HEK293T (cell line): ENCODE results near the gene ARHGAP32.

Experiments
- FOXK2 ChIP-seq: fragments of 450-650 bp; IDR thresholded peaks from 2 replicates; pipeline ENCODE4 v1.6.1; 2016; ENCODE audit warnings: mild to moderate bottlenecking
- TARDBP ChIP-seq: fragments of 450-650 bp; IDR thresholded peaks from 2 replicates; pipeline ENCODE4 v1.6.1; 2016

DNA sequence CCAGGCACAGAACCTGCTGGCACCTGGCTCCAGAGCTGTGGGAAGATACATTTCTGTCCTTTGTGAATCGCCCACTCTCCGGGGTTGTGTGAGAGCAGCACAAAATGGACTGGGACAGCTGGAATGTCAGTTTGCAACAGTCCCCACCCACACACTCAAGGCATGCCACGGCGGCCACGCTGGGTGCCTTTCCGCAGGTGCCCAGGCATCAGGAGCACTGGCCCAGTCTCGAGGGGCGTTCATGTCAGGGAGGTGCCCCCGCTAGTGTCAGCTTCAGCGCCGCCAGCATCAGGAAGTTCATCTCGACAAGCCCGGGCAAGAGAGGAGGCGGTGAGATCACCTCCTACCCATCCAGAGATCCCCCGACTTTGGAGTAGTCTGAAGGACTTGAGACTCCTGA is 251.5 kb downstream of the ARHGAP32 start:
- TF ChIP-seq TARDBP (no peak), FOXK2 (no peak)
